ENCODE results near the gene KRT23. TPM values are rescaled to one million over a fixed set of nuclear protein-coding genes. Genes with fewer than 3 reads are reported as not detected.

KRT23 gene
- total RNA-seq, 1 experiment from 2014 or later, result not detected

- H3K4me1 ChIP-seq (ENCODE audit: insufficient read depth, low read length), result no peaks in the 10 kb centered on the region
- no peak overlapping the region for H3T11ph ChIP-seq (ENCODE audit: low read length)
- WGBS (ENCODE audit: extremely low coverage, insufficient read length, low lambda C conversion rate), result no CpG with 5 or more reads among the region's 2 CpGs
Observed at GRCh38 chr17:40947929-40948328, 10.5 kb upstream of the KRT23 start.

More at GRCh38 chr17:40947929-40948328, 10.5 kb upstream of the KRT23 start:
- Histone ChIP-seq H2AFZ (ENCODE audit: low read length) (no peak overlapping the region), H3K4ac (ENCODE audit: low read depth, low read length) (no peak overlapping the region), H3K9me3 (ENCODE audit: control insufficient read depth, low read depth, low read length) (no peaks in the 10 kb centered on the region), H4K5ac (ENCODE audit: insufficient read length, low read depth, low read length) (no peak overlapping the region), H2BK120ac (ENCODE audit: low read depth, low read length, poor library complexity, severe bottlenecking) (no peak overlapping the region), H3K56ac (ENCODE audit: insufficient read length, low read depth, low read length) (no peak overlapping the region), H3K79me1 (ENCODE audit: insufficient read depth, low read depth, low read length, poor library complexity, severe bottlenecking) (no peaks in the 10 kb centered on the region), H3K27ac (ENCODE audit: insufficient read length, low read depth, low read length) (no peak overlapping the region), H3K27me3 (ENCODE audit: insufficient read depth, low read length) (no peaks in the 10 kb centered on the region), H2BK20ac (ENCODE audit: low read depth, low read length, poor library complexity, severe bottlenecking) (no peak overlapping the region), H2BK5ac (ENCODE audit: insufficient read length, low read length) (no peak overlapping the region), H3K23me2 (ENCODE audit: insufficient read length, low read depth, low read length, poor library complexity, severe bottlenecking) (no peaks in the 10 kb centered on the region), H3K23ac (ENCODE audit: insufficient read length, low read depth, low read length) (no peak overlapping the region), H3K18ac (ENCODE audit: insufficient read length, low read depth, low read length) (no peak overlapping the region), H3K14ac (ENCODE audit: insufficient read depth, low read length) (no peak overlapping the region), H2AK5ac (ENCODE audit: insufficient read length, low read length) (no peak overlapping the region), H4K20me1 (ENCODE audit: control insufficient read depth, insufficient read depth, insufficient read length) (no peaks in the 10 kb centered on the region), H4K8ac (replicated peaks; ENCODE audit: insufficient read length, low read depth, low read length) (no peak overlapping the region), H2BK12ac (ENCODE audit: insufficient read length, low read depth, low read length) (no peak overlapping the region), H3K79me2 (ENCODE audit: insufficient read depth, low read length) (no peaks in the 10 kb centered on the region), H4K91ac (ENCODE audit: insufficient read length, low read depth, low read length) (no peak overlapping the region), H3K4me2 (ENCODE audit: insufficient read depth, insufficient read length, low read length) (no peak overlapping the region), H3K9ac (ENCODE audit: extremely low read depth, insufficient read length, low read length) (no peak overlapping the region), H2BK15ac (ENCODE audit: low read depth, low read length) (no peak overlapping the region)
- DNase-seq, result no peak
- Mint-ChIP-seq H3K4me3 (no peak overlapping the region), H3K9me3 (no peaks in the 10 kb centered on the region; a peak in 1 of 5 replicates), H3K27ac (no peak overlapping the region), H3K27me3 (ENCODE audit: low read depth) (no peaks in the 10 kb centered on the region; the same call in 1 of the 2 replicates), H3K36me3 (ENCODE audit: insufficient read depth in 1 of 3, low read depth in 3 of 3) (no peaks in the 10 kb centered on the region), H3K4me1 (peaks cover 0 to 11% of the 10 kb centered on the region in 2 experiments; a peak in 3 of 4 replicates)
- TF ChIP-seq CTCF (conservative IDR thresholded peaks at IDR 0.05), result no peak

Data from H9 (cell line).